ENCODE results near the gene EZH1.

The EZH1 gene

GRCh38 chr17:42706732-42707131 lies 38.1 kb downstream of the EZH1 start:
- no peak for DNase-seq

DNA sequence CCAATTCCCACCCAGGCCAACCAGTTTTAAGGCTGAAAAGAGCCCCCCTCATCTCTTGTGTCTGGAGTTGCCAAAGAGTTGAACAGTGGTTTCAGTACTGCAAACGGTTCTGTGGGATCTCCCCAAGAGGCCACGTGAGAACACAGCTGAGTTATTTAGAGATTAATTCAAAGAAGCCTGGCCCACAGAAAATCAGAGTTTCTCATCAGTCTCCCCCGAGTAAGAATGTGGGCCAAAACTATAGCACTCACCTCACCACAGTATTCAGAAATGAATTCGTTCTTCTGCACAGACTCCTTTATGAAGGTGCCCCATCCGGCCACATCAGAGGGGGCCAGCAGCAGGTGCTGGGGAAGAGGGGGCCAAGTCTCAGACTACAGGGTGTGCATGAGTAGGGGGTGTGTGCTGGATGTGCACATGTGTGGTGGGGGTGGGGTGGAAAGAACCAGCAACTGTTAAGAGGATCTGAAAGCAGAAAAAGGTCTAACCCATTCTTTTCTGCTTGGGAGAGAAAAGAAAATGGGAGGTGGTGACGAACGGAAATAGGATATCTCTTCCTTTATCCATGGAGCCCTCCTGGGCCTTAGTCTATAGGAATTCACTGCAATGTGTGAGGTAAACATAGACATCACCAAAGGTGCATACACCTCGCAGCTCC lies 39.9 kb downstream of the EZH1 start:
- no peak for DNase-seq

DNA sequence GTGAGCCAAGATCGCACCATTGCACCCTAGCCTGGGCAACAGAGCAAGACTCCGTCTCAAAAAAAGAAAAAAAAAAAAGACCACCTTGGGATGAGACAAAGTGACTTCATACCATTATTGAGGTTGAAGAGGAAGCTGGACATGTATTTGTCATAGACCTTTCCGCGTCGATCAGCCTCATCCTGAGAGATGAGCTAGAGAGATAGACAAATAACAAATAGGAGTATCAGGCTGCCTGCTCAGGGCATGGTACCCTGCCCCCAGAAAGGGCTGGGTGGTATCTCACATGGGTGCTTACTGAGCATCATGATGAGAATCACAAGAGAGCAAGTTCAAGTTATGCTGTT lies 40.4 kb downstream of the EZH1 start:
- DNase-seq, result no peak

DNA sequence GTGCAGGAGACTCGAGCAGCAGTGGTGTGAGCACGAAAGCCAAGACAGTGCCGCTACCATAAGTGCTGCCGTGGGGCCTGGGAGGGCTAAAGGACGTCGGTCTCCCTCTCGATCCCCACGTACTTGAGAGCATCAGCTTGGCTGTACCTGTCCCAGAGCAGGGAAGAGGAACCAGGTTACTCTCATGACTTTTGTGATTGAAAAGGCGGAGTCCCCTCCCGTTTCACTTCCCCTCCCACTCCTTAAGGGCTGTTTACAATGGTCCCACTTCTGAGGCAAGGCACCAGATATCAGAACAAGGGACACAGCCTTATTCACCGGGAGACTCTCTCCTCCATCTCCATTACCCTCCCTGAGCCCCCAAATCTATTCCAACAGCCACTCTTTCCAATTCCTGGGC lies 42.4 kb downstream of the EZH1 start:
- DNase-seq, result no peak

GRCh38 chr17:42700586-42701289 lies 44.1 kb downstream of the EZH1 start:
- no peak for DNase-seq

- DNase-seq, result no peak
Measured at GRCh38 chr17:42699415-42699740, 45.5 kb downstream of the EZH1 start.

GRCh38 chr17:42698736-42699414 lies 46.0 kb downstream of the EZH1 start:
- no peak for DNase-seq

DNA sequence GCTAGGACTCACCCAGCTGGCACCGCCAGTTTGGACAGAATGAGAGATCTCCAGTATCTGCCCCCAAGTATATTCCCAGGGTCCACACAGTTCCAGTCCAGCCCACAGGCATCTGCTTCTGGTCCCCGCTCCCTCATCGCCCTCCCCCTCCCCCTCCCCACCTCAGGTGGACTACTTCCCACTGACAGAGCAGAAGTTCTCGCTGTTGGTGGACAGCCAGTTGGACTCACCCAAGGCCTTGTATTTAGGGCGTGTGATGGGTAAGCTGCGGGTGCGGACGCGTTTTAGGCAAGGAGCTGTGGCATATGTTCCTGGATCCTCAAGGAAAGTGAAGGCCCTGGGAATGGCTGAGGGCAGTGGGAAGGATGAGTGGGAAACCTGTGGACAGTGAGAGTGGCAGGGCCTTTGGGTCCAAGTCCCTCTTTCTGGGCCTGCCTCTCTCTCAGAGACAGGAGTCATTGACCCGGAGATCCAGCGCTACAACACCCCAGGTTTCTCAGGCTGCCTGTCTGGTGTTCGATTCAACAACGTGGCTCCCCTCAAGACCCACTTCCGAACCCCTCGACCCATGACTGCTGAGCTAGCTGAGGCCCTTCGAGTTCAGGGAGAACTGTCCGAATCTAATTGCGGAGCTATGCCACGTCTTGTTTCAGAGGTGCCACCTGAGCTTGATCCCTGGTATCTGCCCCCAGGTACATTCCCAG lies 47.6 kb downstream of the EZH1 start:
- no peak for DNase-seq

- no peak for DNase-seq
Measured at GRCh38 chr17:42695500-42695899, 49.3 kb downstream of the EZH1 start.

DNA sequence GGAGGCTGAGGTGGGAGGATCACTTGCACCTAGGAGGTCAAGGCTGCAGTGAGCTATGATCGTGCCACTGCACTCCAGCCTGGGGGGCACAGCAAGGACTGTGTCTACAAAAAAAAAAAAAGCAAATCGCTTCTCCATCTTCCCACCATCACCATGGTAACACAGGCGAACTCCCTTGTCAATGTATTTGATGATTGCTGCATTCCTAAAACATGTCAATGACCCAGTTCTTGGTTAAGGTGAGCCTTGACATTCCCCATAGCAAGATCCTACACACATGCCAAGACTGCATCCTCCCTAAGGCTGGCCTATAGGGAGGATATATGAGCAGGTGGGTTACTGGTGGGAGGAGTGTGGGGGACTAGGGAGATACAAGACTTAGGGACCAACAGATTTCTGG lies 50.3 kb downstream of the EZH1 start:
- DNase-seq, result no peak

DNA sequence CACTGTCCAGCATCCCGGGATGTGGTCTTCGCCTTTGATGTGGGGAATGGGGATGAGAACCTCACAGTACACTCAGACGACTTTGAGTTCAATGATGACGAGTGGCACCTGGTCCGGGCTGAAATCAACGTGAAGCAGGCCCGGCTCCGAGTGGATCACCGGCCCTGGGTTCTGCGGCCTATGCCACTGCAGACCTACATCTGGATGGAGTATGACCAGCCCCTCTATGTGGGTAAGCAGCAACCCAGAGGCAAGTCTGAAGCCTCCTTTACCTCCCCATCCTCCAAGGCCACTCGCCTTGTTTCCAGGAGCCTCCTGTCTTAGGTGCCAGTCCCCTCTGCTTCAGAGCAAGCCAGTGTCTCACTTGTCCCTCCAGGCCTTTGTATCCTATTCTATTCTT lies 52.4 kb downstream of the EZH1 start:
- no peak for DNase-seq

GRCh38 chr17:42691021-42691545 lies 53.8 kb downstream of the EZH1 start:
- no peak for DNase-seq

DNA sequence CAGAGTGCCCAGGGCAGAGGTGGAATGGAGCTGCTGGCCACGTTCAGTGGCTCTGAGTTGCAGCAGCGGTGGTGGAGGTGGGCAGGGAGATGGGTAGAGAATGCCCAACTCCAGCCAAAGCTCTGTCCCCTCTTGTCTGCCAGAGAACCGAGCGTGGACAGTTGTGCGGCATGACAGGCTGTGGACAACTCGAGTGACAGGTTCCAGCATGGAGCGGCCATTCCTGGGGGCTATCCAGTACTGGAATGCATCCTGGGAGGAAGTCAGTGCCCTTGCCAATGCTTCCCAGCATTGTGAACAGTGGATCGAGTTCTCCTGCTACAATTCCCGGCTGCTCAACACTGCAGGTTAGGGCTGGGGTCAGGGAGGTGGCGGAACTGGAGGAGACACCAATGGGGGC lies 54.2 kb downstream of the EZH1 start:
- DNase-seq, result no peak

GRCh38 chr17:42687707-42688320 lies 57.0 kb downstream of the EZH1 start:
- no peak for DNase-seq

GRCh38 chr17:42686520-42687128 lies 58.2 kb downstream of the EZH1 start:
- DNase-seq, result no peak

DNA sequence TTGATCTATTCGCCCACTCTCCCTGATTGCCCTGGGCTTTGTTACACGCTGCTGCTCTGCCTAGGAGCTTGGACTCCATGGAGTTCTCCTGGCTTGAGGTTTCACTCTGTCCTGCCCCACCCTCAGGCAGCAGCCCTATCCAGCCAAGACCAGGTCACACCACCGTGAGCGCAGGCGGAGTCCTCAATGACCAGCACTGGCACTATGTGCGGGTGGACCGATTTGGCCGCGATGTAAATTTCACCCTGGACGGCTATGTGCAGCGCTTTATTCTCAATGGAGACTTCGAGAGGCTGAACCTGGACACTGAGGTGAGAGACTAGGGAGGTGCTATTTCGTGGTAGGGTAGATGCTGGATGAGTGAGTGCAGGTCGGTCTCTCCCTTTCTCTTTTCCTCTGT lies 59.0 kb downstream of the EZH1 start:
- no peak for DNase-seq

DNA sequence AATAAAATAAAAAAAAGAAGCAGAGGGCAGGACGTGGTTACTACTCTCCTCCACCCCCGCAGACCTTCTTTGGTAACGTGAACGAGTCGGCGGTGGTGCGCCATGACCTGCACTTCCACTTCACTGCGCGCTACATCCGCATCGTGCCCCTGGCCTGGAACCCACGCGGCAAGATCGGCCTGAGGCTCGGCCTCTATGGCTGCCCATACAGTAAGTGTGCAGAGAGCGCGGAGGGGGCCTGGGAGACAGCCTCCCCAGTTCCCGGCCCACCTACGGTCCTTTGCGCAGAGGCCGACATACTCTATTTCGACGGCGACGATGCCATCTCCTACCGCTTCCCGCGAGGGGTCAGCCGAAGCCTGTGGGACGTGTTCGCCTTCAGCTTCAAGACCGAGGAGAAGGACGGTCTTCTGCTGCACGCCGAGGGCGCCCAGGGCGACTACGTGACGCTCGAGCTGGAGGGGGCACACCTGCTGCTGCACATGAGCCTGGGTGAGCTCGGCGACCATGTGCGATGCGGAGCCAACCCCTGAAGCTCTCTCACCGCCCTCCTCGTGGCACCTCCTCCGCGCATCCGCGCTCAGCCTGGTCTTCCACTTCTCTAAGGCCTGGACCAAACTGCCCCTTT lies 59.8 kb downstream of the EZH1 start:
- DNase-seq, result no peak

DNA sequence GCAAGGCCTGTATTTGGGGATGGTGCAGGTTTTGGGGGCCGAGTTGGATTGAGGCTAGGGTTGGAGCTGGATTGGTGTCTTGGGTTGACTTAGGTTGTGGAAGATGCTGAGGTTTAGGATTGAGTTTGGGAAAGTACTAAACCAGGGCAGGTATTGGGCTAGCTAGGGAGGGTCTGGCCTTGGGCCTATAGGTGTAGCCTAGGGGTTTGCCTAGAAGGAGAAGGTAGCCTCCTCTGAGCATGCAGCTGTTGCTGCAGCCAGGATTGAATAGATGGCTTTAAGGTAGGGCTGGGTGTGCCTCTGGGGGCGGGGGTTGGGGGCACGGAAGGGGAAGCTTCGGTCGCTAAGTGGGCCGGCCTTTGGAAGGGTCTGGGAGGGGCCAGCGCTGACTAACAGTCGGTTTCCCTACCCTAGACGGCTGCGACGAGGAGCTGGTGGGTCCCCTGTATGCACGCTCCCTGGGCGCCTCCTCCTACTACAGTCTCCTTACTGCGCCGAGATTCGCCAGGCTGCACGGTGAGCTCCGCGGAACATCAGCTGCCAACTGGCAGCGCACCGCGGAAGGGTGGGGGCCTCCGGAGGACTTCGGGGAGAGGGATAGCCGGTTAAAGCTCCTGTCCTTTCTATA lies 61.3 kb downstream of the EZH1 start:
- no peak for DNase-seq

GRCh38 chr17:42682722-42683403 lies 62.0 kb downstream of the EZH1 start:
- no peak for DNase-seq

DNA sequence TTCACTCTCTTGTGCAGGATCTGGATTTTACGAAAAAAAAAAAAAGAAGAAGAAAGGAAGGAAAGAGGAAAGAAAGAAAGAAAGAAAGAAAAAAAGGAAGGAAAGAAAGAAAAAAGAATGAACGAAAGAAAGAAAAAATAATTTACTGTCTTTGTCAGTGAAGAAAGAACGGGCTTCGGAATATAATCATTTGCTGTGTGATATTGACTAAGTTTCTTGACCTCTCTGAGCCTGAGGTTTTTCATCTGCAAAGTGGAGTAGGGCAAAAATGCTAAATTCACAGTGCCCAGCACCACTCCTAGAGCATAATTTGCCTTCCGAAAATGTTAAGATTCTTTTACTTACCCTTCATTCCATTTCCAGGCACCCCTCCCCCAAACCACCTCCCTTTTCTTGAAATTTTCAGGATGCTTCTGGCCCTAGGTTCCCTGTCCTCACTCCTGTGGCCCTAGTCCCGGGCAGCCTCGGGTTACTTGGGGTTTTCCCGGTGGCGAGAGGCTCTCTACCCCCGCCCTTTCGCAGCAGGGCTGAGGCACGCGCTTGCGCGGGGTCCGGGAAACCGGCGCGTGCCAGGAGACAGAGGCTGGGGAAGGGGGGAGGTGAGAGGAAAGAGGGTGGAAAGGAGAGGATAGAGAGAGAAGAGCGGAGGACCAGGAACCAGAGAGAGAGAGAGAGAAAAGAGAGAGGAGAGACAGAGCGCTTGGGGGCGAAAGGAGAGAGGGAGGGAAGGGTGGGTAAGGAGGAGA lies 62.7 kb downstream of the EZH1 start, which contains the start of gene CNTNAP1:
Gene CNTNAP1, plus strand, starts transcription at position 556 of the 746 bp plus-strand sequence. CDS start 299 bp downstream, outside the sequence.
- DNase-seq, result no peak
